NCI-H1694 treated with DMSO at 0.1 percent for 48 hours (cell line): ENCODE results near the gene NDOR1.
A peak's percentile ranks its signal among the peaks of the same experiment; 100 is the strongest.

Source experiments
- DNase-seq: peaks from one replicate; lab custom pipeline; 2025; lab: John Stamatoyannopoulos, UW

Gene NDOR1

GRCh38 chr9:137199411-137200121 is 5.9 kb upstream of the NDOR1 start:
- no peak for DNase-seq

DNA sequence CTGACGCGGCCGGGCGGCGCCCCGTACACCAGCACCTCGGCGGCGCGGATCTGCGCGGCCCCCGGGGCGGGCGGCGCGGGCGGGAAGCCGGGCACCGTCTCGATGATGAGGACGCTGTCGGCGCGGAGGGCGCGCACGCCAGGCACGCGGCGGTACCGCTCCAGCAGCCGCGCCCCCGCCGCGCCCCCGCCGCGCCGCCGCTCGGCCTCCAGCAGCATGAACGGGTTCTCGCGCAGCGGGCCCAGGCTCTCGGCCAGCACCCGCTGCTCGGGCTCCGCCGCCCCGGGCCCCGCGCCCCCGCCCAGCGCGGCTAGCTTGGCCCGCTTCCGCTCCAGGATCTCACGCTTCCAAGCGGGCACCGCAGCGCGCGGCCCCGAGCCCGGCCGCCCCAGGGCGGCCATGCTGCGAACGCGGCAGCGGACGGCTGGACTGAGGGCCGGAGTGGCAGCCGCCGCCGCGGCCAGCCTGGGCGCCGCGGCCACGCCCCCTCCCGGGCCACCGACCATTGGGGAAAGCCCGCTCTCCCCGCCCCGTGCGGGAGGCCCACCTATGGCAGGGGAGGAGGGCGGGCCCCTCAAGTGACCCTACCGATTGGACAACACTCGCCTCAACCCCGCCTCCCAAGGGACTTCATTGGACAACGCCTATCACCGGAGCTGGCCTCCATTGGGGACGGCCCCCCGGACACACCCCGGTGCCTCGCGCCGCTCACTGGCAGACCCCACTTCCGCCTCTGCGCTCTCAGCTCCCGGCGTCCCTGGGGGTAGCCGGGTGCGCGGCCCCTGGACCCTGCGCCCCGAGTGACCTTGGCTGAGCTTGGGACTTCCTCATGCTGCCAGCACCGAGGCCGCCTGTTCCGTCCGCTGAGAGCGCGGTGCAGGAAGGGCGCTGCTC is 4.9 kb upstream of the NDOR1 start, which contains the start of gene TPRN:
Gene TPRN (minus strand): TSS at position 431 of the 894 bp plus-strand sequence. CDS start 30 bp downstream, at position 401.
- peak; percentile 94 for DNase-seq

DNA sequence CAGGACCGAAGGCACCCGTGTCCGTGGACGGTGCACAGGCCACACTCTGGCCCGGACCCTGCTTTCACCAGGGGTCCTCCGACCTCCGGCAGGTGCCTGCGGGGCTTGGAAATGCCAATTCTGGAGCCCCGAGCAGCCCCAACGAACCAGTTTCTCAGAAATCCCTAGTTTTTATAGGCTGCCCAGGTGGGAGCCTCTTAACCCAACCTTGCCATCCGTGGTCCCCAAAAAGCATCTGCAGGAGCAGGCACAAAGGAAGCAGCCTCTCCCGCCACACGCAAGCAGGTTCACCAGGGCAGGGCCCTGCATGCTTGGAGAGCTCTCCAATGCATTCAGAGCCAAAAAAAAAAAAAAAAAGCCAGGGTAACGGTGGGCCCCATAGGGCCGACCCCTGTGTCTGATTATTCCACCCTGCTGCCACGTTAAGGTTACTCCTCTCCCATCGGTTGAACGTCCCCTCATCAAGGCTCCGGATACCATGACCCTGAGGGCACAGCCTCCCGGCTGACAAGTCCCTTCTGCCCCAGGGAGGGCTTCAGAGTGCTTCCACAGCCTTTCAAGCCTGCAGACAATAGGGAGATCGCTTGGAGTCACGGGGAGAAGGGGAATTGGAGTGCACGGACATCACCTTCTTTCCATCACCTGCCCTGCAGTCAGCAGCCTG is 4.2 kb upstream of the NDOR1 start:
- DNase-seq, result no peak

GRCh38 chr9:137202966-137203365 is 2.5 kb upstream of the NDOR1 start:
- DNase-seq, result no peak

DNA sequence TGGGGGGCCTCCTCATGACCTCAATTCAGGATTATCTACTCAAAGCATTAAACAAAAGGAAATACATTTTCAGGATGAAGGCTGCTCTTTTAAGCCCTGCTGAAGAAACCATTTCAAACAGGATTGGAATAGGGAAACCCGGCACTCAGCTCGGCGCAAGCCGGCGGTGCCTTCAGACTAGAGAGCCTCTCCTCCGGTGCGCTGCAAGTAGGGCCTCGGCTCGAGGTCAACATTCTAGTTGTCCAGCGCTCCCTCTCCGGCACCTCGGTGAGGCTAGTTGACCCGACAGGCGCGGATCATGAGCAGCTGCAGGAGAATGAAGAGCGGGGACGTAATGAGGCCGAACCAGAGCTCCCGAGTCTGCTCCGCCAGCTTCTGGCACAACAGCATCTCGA is 772 bp upstream of the NDOR1 start:
- DNase-seq, result no peak

DNA sequence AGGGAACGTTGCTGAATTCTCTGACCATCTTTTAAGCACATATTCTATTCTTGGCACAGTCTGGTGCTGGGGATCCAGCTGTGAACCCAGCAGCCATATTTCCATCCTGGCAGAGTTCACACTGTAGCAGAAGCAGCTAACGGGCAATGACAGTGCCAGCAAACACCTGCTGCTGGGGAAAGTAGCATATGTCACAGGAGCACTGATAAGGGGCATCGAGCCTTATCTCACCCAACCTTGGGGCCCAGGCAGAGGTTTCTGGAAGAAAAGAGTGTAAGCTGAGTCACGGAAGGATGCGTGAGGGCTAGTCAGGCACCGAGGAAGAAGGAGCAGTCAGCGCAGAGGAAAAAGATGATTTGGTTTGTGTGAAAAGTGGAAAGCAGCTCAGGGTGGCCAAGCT is 1.1 kb downstream of the NDOR1 start:
- no peak for DNase-seq

DNA sequence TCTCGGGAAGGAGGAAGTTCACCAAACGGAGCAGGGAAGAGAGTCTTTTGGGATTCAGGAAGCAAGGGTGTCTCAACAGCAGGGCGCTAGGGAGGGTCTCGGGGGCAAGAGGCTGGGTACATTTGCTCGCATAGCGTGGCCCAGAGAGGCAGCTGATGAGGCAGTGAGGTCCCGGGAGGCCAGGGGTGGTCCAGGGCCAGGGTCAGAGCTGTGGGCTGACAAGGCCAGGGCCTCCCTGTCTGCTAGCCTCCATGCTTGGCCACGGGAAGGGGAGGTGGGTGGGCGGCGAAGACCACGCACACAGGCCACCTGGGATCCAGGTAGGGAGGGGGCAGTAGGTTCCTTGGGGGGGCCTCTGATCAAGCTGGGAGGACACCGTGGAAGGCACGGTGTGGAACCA is 6.0 kb downstream of the NDOR1 start:
- no peak for DNase-seq

- DNase-seq, result no peak
Measured at GRCh38 chr9:137212520-137212919, 7.0 kb downstream of the NDOR1 start.

GRCh38 chr9:137213160-137214060 is 7.9 kb downstream of the NDOR1 start:
- no peak for DNase-seq

DNA sequence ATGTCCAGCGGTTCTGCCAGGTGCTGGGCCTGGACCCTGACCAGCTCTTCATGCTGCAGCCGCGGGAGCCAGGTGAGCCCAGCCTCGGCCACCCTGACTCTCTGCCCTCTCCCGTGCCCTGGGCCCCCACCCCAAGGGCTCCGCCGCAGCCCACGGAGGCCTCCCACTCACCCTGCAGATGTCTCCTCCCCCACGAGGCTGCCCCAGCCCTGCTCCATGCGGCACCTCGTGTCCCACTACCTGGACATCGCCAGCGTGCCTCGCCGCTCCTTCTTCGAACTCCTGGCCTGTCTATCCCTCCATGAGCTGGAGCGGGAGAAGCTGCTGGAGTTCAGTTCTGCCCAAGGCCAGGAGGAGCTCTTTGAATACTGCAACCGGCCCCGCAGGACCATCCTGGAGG is 9.1 kb downstream of the NDOR1 start:
- no peak for DNase-seq

- no peak for DNase-seq
Measured at GRCh38 chr9:137215196-137215986, 9.9 kb downstream of the NDOR1 start.

DNA sequence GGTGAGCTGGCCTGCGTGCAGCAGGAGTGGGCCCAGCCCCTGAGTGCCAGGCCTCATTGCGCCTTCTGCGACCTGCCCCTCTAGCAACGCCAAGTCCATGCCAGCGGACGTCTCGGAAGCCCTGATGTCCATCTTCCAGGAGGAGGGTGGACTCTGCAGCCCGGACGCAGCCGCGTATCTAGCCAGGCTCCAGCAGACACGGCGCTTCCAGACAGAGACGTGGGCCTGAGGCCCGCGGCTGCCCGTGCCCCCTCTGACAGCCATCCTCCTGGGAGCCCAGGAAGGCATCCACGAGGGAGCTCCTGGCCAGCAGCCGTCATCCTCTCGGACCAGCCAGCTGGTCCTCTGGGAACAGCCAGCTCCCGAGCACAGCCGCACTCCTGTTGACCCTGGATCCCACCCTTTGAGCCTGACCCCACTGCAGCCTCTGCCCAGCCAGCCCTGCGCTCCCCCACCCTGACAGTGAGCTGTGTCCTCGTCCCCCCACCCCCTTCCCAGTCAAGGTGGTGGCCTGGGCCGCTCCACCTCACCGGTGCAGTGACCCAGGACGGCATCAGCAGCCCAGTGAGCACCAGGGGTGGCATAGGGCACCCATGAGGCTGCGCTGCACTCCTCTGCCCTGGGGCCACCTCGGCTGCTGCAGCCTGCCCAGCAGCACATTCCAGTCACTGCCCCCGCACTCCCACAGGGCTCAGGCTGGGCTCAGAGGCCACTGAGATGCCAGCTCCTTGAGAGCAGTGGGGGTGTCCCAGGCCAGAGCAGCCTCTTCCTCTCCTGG is 10.9 kb downstream of the NDOR1 start:
- DNase-seq, result no peak

DNA sequence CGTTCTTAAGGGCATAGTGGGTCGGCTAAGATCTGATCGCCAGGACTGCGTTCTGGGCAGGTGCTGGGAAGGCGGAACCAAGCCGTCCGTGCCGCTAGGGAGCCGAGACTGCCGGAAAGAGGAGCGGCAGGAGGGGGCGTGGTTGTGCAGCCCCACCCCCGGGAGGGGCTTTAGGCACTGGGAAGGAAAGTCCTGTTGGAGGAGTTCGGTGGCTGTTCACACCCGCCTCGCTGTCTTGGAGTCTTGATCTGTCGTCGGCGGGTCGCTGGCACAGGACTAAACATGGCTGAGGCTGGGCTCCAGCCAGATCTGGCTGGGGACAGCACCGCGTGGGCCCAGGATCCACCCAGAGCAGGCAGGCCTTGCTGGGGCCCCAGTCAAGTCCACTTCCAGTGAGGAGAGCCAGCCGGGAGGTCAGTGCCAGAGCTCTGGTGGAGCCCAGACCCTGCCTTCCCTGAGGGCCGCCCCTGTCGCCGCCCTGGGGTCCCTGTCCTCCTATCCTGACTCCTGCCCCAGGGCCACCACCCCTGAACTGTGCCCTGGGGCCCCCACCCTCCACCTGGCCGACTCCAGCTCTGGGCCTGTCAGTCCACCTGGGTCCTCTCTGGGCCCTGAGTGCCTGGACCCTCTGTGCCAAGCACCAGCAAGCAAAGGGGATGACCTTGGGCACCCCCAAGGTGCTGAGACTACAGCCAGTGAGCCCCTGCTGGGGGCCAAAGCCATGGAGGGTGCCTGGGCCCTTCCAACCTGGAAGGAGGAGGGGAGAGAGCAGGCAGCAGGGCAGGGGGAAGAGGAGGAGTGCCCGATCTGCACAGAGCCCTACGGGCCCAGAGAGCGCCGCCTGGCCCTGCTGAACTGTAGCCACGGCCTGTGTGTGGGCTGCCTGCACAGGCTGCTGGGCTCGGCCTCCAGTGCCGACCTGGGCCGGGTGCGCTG is 12.0 kb downstream of the NDOR1 start:
- no peak for DNase-seq

DNA sequence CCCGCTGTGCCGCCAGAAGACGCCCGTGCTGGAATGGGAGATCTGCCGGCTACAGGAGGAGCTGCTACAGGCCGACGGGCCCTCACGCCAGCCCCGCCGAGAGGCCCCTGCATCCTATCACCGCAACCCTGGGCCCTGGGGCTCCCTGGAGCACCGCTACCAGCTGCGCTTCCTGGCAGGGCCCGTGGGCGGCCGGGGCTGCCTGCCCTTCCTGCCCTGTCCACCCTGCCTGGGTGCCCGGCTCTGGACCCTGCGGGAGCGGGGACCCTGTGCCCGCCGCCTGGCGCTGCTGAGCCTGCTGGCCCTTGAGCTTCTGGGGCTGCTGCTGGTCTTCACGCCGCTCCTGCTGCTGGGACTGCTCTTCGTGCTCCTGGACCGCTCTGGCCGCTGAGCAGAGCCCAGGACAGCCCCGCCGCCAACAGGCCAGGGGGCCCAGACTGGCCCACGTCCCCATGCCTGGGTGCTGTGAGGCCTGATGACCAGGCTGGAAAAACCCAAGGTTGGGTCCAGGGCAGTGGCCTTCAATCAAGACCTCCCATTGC is 12.8 kb downstream of the NDOR1 start:
- DNase-seq, result no peak

DNA sequence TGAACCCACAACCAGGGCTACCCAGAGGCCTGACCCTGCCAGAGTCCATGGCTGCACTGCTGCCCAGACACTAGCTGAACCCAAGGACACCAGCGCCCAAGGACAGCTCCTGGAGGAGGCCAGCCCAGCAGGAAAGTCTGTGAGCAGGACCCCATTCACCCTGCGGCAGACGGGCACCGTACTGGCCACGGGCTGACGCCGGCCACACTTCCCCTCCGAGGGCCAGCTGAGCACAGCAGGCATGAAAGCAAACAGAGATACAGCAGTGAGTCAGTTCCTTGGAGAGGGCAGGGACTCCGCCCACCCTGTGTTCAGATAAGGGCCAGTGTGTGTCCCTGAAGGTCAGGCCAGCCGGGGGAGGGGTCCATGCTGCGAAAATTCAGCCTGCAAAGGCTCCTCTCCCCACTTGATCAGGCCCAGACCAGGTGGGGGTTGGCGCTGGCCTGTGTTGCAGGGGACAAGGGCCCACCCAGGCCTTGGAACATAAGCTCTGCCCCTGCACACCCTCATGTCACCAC is 13.3 kb downstream of the NDOR1 start:
- DNase-seq, result no peak

DNA sequence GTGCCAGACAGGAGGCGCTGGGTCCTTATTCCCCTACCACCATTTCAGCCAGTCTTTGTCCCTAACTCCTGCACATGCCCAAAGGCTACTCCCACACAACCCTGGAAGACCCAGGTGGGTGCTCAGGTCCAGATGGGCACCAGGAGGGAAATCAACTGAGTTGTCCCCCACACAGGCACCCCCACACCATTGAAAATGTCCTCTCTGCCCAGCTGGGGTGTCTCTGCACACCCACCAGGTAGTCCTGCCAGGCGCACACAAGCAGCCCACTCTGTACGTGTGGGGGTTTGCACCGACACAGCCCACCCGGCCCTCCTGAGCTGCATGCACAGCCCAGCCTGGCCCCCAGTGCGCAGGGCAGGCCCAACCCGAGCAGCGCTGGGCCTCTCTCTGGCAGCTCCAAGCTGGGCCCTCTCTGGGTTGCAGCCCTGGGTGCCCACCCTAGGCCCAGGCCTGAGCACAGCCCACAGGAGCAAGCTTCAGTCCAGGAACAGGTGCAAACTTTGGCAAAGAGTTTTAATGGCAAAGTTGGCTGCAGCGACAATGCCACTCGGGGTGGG is 14.3 kb downstream of the NDOR1 start:
- no peak for DNase-seq

DNA sequence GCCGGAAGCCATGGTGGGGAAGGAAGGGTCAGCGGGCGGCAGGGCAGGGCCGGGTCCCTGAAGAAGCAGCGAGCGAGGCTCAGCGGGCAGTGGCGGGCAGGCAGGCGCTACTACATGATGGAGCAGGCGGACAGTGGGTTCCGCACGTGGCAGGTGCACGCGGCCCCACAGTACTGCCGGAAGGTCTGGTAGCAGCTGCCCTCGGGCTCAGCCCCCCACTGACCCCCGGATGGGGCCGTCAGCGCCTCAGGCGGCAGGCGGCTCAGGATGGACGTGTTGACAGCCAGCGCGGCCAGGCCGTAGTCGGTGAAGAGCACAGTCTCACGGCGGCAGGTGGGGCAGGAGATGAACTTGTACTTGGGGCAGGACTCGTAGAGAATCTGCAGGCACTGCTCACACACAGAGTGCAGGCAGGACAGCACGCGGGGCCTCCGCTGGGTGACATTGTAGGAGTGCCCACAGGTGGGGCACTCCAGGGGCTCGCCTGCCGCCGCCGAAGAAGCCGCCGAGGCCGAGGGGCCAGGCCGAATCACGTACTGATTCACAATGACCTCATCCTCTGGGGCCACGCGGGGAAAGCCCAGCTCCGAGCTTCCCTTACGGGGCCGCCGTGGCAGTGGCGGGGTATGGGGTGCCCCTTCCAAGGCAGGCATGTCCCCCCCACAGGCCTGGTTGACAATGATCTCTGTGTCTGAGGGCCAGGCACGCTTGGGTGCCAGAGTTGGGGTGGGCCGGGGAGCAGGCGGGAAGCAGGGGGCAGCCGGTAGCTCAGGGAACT is 15.0 kb downstream of the NDOR1 start:
- no peak for DNase-seq
